COLO668 (cell line): ENCODE results near the gene PCYT1A.

Experiments used
- DNase-seq: peaks from one replicate; lab custom pipeline; 2025; ENCODE audit not compliant: unreplicated experiment; lab: John Stamatoyannopoulos, UW

The PCYT1A gene

DNA sequence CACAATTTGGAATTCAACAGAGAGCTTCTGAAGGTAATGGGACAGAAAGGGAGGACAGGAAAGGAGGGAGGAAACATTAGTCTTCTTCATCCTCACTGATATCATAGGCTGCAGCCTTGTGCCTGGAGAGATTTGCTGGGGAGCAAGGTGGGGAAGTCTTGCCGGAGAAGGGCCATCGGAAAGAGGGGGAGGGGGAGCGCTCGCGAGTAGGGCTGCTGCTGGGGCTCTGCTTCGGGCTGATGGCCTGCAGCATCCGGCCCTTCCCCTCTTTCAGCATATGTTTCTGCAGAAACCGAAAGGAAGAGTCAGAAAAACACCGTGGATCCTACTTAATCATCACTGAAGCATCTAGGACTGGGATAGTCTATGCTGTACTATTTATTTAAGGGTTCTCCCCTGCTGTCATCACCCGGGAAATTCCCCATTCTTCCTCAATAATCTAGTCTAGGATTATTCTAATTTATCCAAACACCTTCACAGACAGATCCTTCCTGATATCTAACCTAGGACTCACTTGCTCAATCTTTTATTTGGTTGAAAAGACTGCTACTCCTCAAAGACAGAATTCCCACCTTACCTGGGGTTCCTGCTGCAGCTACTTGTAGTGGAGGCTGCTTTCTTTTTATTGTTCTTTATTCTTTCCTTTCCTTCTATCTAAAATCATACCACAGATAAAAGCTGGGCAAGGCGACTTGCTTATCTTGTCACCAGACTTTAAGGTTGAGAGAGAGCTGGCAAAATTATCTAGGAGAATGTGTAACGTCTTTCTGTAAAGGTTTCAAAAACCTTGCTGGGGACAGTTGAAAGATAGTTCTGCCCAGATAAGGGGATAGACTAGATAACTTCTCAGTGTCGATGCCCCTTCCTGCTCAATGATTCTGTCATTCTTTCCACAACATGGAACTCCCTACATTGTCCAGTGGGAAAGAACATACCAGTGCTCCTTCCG, 48.6 kb downstream of the PCYT1A start:
- no peak for DNase-seq

DNA sequence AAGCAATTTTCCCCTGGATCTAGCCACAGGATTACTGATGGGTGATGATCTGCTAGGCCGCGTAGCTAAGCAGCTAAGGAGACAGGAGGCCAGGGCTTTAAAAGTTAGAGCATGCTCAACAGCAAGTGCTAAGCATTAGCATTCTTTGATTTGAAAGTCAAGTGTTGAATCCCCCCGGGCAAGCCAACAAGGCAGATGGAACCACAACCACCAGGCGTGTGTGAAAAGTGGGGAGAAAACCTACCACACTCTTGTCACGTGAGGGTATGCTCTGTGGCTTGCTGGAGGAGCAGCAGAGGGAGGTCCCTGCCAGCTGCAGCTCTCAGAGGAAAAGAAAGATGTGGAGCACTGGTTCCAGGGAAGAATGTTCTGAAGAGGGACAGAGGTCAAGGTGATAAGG, 50.3 kb downstream of the PCYT1A start:
- no peak for DNase-seq

DNA sequence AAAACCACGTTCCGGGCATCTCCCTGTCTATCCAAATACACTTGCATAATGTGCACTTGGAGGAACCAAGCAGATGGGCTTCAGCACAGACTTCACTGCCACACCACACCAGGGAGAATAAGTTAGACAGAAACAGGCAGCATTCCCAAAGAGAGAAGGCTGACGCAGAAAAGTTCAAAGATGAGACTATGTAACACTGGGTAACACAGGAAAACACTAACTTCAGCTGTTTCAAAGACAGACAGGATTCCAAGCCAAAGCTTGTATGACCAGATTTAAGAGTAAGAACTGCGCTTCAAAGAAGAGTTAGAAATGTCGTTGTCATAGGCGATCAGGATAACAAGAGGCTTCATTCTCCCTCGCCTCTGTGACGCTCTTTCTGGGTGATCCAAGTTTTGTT, 51.3 kb downstream of the PCYT1A start:
- DNase-seq: no peak

DNA sequence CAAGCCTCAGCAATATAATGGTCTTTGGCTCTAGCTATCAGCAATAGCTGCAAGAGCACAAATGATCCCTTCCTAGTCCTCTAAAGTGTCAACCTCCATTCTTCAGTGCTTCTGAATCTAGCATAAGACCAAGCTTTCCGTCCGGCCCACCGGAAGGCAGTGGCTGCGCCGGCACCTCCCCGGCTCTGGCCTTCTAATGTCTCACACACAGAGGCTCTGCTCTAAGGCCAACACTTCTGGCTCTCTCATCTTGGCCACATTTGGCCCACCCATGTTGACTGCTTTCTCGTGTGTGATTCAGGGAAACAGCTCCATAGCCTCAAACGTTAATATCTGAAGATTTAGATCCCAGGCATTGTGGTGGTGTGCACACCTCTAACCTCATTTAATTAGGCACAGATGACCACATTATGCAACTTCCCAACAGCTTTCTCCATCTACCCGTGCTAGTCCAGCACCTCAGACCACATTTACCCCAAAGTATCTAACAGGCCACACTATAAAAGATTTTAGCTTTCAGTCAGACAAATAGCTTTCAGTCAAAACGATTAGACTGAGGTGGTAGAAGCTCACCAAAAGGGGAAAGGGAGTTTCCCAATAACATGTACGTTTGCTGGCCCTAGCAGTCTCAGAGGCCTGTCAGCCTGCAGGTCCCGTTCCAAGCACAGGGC, 51.9 kb downstream of the PCYT1A start:
- no peak for DNase-seq

- DNase-seq: no peak
Measured at GRCh38 chr3:196232882-196233251, 54.7 kb downstream of the PCYT1A start.

- DNase-seq: no peak
Measured at GRCh38 chr3:196232154-196232881, 55.2 kb downstream of the PCYT1A start.

- DNase-seq: no peak
Measured at GRCh38 chr3:196227629-196228493, 59.7 kb downstream of the PCYT1A start.

DNA sequence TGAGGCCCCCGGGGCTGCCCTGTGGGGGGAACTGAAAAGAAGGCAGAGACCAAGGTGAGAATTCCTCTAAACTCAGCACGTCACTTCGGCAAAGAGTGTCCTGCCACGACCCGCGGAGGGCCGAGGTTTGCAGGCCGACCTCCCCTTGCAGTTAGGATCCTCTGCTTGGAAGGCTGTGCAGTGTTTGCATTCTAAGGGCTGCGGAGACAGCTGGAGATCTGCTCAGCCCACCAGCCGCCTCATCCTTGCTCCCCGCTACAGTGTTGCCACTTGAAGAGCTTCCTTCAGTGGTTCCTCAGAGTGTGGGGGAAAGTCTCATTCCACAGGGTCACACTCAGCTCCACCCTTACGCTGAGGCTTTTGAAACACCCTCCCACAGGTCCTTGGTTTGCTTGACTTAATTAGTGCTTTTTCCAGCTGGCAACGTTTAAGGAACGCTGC, 60.4 kb downstream of the PCYT1A start:
- DNase-seq: no peak

GRCh38 chr3:196225763-196226364, 61.7 kb downstream of the PCYT1A start:
- no peak for DNase-seq

DNA sequence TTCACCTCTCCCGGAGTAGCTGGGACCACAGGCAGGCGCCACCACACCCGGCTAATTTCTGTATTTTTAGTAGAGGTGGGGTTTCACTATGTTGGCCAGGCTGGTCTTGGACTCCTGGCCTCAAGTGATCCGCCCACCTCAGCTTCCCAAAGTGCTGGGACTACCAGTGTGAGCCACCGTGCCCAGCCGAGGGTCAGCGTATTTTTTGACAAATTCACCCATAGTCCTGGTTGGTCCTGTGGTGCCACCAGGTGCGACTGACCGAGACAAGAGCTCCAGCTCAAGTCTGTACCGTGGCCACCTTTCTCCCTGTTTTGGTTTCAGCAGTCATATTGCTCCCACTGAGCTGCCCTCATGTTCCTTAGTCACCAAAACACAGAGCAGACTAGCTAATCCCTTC, 62.4 kb downstream of the PCYT1A start:
- no peak for DNase-seq

DNA sequence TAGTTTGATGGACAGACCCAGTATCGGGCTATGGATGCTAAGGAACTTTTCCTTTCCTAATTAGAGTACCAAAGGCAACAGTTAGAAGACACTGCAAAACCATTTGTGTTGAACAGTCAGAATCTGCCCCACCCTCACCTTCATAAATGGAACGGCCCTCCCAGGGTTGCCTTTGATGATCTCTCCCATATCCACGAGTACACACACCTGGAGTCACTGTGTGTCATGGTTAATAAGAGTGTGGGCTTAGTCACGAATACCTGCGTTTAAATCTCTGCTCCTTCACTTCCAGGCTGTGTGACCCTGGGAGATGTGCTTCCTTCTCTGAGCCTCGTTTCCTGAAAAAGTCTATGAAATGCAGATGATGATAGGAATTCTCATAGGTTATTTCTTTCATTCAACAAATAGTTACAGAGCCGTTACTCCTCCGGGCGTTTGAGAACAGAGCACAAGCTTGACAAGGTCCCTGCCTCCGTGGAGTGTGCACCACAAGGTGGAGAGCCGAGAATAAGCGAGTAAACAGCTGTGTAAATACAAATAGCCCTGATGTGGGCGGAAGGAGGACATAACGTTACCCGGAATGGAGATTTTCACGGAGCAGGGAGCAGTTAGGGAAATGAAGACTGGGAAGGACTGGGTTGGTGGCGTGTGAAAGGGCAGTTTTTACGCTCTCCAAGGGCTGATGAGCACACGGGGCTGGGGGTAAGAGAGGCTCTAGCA, 64.5 kb downstream of the PCYT1A start:
- peak; percentile 22 for DNase-seq

- no peak for DNase-seq
Measured at GRCh38 chr3:196220991-196221390, 66.5 kb downstream of the PCYT1A start.

DNA sequence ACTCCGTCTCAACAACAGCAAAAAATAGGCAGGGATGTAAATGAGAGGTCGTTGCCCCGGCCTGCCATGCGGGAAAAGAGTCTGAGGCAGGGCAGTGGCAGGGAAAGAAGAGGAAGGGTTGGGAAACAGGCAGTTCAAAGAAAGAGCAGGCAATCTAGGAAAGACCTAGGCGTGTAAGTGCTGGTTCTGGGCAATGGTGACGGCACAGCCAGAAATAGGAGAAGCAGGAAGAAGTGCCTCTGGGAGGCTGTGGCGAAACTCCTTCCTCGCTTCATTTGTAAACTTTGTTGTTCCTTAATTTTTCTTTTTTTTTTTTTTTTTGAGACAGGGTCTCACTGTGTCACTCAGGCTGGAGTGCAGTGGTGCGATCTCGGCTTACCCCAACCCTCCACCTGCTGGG, 66.9 kb downstream of the PCYT1A start:
- no peak for DNase-seq

GRCh38 chr3:196219970-196220311, 67.6 kb downstream of the PCYT1A start:
- no peak for DNase-seq

GRCh38 chr3:196219194-196219969, 68.1 kb downstream of the PCYT1A start:
- DNase-seq: peak; percentile 53

DNA sequence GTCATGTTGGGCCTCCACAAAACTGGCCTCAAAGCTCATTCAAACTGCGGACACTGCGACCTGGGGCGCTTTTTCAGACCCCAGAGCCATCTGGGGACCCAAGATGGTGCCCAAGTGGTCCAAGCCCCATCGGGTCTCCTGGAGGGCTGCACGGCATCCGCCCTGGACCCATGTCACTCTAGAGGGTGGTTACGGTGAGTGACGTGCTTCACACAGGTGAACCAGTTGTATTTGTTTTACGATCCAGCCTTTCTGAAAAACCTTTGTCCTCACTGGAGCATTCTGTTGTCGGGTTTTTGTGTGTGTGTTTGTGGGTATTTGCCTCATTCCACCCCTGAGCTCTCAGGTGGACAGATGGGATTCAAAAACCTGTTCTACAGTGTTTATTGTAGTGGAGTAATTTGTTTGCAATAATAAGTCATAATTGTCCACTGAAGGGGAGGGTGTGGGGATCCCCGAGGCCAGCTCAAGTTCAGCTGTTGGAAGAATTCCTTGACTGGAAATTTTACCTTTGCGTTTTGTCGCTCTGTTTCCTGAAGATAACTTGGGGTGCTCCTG, 69.3 kb downstream of the PCYT1A start:
- DNase-seq: no peak

DNA sequence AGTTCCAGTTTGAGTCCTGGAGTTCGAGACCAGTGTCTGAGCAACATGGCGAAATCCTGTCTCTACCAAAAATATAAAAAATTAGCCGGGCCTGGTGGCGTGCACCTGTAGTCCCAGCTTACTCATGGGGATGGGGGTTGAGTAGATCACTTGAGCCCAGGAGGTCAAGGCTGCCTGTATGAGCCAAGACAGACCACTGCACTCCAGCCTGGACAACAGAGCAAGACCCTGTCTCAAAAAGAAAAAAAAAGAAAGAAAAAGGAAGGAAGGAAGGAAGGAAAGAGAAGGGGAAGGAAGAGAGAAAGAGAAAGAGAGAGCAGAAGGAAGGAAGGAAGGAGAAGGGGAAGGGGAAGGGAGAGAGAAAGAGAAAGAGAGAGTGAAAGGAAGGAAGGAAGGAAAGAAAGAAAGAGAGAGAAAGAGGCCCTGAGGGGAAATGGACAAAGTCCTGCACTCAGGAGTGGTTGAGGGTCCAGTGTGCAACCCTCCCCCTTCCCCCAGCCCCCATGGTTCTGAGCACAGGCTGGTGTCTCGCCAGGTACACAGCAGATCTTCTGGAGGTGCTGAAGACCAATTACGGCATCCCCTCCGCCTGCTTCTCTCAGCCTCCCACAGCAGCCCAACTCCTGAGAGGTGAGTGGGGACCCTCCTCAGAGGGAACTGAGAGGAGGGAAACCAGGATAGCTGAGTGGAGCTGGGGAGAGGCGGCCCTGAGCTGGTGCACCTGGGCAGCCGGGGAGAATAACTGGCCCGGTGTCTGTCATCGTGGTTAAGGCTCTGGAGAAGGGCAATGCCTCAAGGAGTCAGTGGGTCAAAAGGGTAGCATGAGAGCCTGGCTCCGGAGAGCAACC, 70.0 kb downstream of the PCYT1A start:
- no peak for DNase-seq

DNA sequence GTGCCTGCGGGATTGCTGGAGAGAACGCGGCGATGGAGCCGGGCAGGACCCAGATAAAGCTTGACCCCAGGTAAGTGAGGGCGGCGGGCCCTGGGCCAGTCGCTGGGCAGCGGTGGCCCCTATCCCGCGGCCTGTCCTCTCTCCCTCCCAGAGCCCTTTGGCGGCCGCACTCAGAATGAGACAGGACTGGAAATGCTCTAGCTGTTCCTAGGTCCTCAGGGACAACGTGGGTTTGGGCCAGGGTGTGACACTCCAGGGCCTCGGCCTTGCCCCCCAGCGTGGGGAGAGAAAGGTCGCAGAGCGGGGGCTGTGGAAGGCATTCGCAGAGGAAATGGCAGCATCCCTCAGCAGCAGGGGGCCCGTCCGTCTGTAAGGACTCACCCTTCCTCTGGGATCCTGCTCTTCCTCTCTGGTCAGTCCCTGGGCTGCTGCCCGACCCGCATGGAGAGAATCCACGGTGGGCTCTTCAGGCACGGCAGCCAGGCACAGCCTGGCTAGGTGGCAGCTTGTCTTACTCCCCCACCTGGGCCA, 70.8 kb downstream of the PCYT1A start:
- DNase-seq: no peak
